Kidney tubule cell (primary cell): ENCODE results near the gene SPAG16.
"Not testable (repeated sequence)": the region's sequence is repeated elsewhere in the genome, so short reads cannot be mapped to it uniquely, and the experiment has no call there.

Experiments used
- DNase-seq: peaks from one replicate; pipeline ENCODE4 v3.0.0-alpha.2; 2018; ENCODE audit warnings: low spot score

Gene SPAG16

DNA sequence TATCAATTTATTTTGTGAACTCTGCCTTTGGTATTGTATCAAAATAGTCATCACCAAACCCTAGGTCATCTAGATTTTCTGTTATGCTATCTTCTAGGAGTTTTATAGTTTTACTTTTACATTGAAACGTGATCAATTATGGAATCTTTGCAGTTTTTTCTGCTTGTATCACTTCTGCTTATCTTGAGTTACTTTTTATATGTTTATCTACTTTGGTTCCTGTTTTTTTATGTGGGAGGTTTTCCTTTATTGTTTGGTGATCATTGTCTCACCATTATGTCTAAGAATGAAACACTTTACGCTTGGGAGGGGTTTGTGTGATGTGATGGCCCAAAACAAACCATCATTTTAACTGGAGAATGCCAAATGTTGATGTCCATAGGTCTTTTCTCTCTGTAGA is 261.2 kb downstream of the SPAG16 start:
- DNase-seq, result no peak

- no peak for DNase-seq
Measured at GRCh38 chr2:213545964-213546475, 261.8 kb downstream of the SPAG16 start.

- no peak for DNase-seq
Measured at GRCh38 chr2:213551526-213551925, 267.3 kb downstream of the SPAG16 start.

GRCh38 chr2:213559053-213559452 is 274.8 kb downstream of the SPAG16 start:
- DNase-seq, result no peak

DNA sequence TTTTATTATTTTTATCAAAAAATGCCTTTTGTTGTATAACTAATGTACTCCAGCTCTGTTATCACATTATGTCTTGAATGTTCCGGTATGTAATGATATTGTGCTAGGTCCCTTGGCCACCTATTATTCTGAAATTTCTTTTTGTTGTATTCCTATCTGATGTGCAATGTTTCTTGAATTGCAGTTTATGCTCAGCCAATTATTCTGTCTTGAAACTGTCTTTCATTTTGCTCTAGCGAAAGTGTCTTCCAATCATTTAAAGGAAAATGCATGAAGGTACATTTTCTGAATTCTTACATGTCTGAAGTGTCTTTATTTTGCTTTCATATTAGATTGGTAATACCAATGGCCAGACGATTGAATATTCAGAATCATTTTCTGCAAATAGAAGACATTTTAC is 277.5 kb downstream of the SPAG16 start:
- DNase-seq, result no peak

GRCh38 chr2:213562539-213563180 is 278.4 kb downstream of the SPAG16 start:
- no peak for DNase-seq

DNA sequence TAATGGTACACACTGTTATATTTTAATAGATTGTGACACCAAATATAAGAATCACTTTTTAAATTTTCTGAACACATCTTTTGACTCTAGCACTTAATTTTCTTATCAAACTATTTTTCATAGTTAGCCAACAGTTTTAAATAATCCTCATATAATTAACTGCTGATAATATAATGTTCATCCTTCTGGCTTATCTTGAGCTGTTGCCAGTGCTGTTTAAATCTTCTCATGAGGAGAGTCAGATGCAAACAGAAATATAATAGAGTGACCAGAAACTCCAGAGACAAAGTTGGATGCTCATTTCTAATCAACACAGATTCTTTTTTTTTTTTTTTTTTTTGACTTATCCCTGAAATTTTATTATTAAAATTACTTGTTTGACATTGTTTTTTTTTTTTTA is 282.6 kb downstream of the SPAG16 start:
- DNase-seq, result no peak

DNA sequence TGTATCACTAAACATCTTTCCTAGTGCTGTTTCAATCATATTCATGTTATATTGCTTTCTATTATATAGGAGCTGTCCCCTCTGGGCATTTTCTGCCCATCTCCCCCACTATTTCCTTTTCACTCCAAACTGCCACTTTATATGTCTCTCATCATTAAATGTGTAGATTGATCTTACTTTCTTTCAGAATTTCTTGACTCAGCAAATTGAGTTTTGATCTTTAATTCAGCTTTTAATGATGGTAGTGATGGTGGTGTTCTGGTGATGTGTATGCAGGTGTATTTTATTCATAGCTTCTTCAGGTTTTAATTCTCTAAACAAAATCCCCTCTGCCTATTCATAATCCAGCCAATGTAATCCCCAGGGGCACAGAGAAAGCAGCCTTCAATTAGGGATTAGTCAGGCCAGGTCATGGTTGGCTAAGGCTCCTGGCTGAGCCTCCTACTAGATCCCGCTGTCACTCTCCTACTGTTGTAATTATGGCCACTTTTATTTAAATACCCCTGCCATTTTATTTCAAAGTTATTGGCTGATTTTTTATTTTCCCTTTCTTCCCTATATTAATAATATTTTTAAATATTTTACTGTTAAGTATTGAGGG is 325.4 kb downstream of the SPAG16 start:
- no peak for DNase-seq

- DNase-seq, result peak; percentile 46
Measured at GRCh38 chr2:213627054-213627710, 342.9 kb downstream of the SPAG16 start.

DNA sequence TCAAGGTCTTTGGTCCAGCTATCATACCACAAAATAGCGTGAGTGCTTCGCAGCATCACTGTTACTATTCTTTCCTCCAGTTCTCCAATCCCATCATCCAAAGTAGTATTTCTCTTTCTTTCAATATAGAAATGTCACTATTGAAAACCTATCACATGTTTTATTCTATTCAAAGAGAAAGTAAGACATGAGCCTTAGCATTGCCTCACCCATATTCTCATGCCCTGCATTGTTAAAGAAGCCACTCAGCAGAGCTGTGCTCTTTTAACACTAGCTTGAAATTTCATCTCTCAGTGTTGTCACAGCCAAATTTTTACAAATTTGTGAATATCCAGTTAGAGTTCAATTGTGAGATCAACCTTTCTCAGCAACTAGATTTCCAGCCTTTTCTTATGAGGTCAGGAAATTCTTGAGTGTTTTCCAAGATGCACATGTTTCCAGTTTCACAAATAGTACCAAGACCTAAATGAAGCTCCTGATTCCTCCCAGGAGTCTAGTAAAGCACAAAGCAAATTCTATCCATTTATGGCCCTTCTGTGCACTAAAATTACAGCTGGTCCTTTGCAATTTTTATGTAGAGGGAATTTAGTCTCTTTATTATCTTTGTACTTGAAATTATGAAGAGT is 343.7 kb downstream of the SPAG16 start:
- DNase-seq, result no peak

DNA sequence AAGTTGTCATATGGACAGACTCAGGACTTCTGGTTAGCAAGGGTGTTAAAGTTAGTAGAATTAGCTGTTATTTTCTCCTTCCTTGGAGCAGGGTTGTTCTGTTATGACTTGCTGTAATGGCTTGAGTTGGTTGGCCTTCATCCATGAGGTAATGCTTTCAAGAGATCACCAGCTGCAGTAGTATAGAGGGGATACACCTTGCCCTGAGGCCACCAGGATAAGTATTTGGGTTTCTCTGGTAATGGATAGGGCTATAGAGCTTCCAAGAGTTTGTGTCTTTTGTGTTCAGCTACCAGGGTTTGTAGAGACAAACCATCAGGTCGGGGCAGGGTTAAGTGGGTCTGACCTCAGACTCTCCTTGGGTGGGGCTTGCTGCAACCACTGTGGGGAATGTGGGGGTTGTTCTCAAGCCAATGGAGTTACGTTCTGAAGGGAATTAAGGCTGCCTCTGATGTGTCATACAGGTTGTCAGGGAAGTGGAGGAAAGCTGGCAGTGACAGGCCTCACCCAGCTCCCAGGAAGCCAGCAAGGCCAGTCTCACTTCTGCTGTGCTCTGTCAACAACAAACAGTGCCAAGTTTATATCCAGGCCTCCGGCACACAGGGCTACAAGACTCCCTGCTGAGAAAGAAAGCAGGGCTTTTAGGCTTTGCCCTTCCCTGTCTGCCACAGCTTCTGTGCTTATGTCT is 356.6 kb downstream of the SPAG16 start:
- peak; percentile 7 for DNase-seq

- DNase-seq, result no peak
Measured at GRCh38 chr2:213644926-213645325, 360.7 kb downstream of the SPAG16 start.

GRCh38 chr2:213649176-213649575 is 364.9 kb downstream of the SPAG16 start:
- DNase-seq, result no peak

- DNase-seq, result no peak
Measured at GRCh38 chr2:213664817-213665216, 380.6 kb downstream of the SPAG16 start.

- no peak for DNase-seq
Measured at GRCh38 chr2:213669657-213670056, 385.4 kb downstream of the SPAG16 start.

GRCh38 chr2:213678437-213679218 is 394.4 kb downstream of the SPAG16 start:
- no peak for DNase-seq

GRCh38 chr2:213679894-213680293 is 395.6 kb downstream of the SPAG16 start:
- no peak for DNase-seq

- DNase-seq, result no peak
Measured at GRCh38 chr2:213682276-213682675, 398.0 kb downstream of the SPAG16 start.

- DNase-seq, result no peak
Measured at GRCh38 chr2:213688133-213688532, 403.9 kb downstream of the SPAG16 start.

DNA sequence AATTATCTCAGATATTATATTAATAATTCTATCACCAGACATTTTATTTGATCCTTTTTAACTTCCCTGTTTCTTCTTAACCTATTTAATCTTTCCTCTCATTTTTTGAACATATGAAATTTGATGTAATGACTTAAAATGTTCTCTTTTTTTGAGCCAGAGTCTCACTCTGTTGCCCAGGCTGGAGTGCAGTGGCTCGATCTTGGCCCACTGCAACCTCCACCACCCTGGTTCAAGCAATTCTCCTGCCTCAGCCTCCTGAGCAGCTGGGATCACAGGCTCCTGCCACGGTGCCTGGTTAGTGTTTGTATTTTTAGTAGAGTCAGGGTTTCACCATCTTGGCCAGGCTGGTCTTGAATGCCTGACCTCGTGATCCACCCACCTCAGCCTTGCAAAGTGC is 404.6 kb downstream of the SPAG16 start:
- not testable (repeated sequence) for DNase-seq

DNA sequence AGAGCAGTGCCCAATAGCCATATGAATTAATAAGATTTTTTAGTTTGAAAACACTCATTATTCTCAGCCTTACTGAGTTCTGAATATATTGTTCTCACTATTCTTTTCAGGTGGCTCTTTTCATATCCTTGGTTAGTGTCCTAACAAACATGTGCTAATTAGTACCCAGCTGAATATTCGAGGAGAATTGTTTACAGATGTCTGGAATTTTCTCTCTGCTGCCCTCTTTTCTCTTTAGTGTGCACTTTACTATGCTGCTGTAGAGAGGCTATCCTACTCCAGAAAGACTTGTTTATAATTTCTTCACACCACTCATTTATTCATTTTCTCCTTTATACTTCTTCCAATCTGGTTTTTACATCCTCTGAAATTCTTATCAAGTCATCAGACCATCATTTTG is 405.3 kb downstream of the SPAG16 start:
- DNase-seq, result no peak
